Fibroblast of skin of left quadriceps (primary cell): Measurements from ENCODE around the gene BPTF.
"Not testable (repeated sequence)": the region's sequence is repeated elsewhere in the genome, so short reads cannot be mapped to it uniquely, and the experiment has no call there.

Experiments
- DNase-seq, 2 experiments: peaks; one replicate each; pipeline ENCODE4 v3.0.0-alpha.2; 2013; ENCODE audit warnings: low read depth in 2 of 2

Gene BPTF

GRCh38 chr17:67974598-67975066 lies 149.3 kb downstream of the BPTF start:
- no peak for DNase-seq

GRCh38 chr17:67976306-67976705 lies 151.0 kb downstream of the BPTF start:
- not testable (repeated sequence) for DNase-seq

GRCh38 chr17:67980456-67980855 lies 155.2 kb downstream of the BPTF start:
- no peak for DNase-seq

- not testable (repeated sequence) for DNase-seq
These were observed 155.6 kb downstream of the BPTF start for GRCh38 chr17:67980883-67981282.

GRCh38 chr17:67982034-67982640 lies 156.8 kb downstream of the BPTF start:
- no peak for DNase-seq

GRCh38 chr17:67982686-67983382 lies 157.5 kb downstream of the BPTF start:
- DNase-seq: no peak

- DNase-seq: no peak
These were observed 158.0 kb downstream of the BPTF start for GRCh38 chr17:67983383-67983688.

- DNase-seq: no peak
These were observed 165.6 kb downstream of the BPTF start for GRCh38 chr17:67990909-67991308.

- no peak for DNase-seq
These were observed 167.3 kb downstream of the BPTF start for GRCh38 chr17:67992548-67993152.

GRCh38 chr17:67993153-67993997 lies 168.1 kb downstream of the BPTF start:
- DNase-seq: peak; percentile 66 to 71

GRCh38 chr17:67993998-67994361 lies 168.7 kb downstream of the BPTF start:
- no peak for DNase-seq

- peak in 1 of 2 experiments; percentile 16 for DNase-seq
These were observed 169.7 kb downstream of the BPTF start for GRCh38 chr17:67994817-67995569.

- no peak for DNase-seq
These were observed 170.4 kb downstream of the BPTF start for GRCh38 chr17:67995570-67996263.

- not testable (repeated sequence) for DNase-seq
These were observed 171.2 kb downstream of the BPTF start, which contains the start of gene C17orf58 for GRCh38 chr17:67996301-67997171. TSS of gene C17orf58 (minus strand) at chr17:67996469. CDS start at chr17:67996198, 271 bp downstream.

- no peak for DNase-seq
These were observed 173.2 kb downstream of the BPTF start for GRCh38 chr17:67998466-67998865.

- DNase-seq: no peak
These were observed 174.1 kb downstream of the BPTF start for GRCh38 chr17:67999291-67999911.

- DNase-seq: no peak
These were observed 178.9 kb downstream of the BPTF start for GRCh38 chr17:68004201-68004600.

- no peak for DNase-seq
These were observed 181.5 kb downstream of the BPTF start for GRCh38 chr17:68006797-68007196.

GRCh38 chr17:68011199-68011665 lies 185.9 kb downstream of the BPTF start:
- DNase-seq: no peak
